NCI-H774 (cell line): Measurements from ENCODE around the gene REG3G.

ENCODE experiments used
- DNase-seq: peaks from one replicate; lab custom pipeline; 2025; lab: John Stamatoyannopoulos, UW

Gene REG3G

DNA sequence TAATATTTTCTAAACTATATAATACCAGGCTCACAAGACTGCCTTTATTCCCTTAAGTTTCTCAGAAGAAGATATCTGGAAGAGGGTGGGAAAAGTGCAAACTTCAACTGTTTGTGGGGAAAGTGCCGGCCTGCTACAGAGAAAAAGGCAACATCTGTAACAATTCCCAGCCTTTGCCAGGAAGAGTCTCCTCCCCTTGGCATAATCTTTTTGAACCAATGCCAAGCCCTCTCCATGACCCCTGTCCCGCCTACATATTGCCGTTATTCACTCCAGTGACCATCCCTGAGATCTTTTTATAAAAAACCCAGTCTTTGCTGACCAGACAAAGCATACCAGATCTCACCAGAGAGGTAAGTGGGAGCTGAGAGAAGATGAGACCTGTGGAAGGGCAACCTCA, at the start of gene REG3G:
Gene REG3G, plus strand, starts transcription at position 282 of the 400 bp plus-strand sequence. CDS start 392 bp downstream, outside the sequence.
- no peak for DNase-seq

- DNase-seq = no peak
These were observed 47.8 kb upstream of the REG3G start for GRCh38 chr2:78977661-78978145.

GRCh38 chr2:78978340-78978739, 47.2 kb upstream of the REG3G start:
- no peak for DNase-seq

GRCh38 chr2:78979380-78980151, 45.9 kb upstream of the REG3G start:
- peak; percentile 23 for DNase-seq

GRCh38 chr2:78980152-78980465, 45.4 kb upstream of the REG3G start:
- no peak for DNase-seq

DNA sequence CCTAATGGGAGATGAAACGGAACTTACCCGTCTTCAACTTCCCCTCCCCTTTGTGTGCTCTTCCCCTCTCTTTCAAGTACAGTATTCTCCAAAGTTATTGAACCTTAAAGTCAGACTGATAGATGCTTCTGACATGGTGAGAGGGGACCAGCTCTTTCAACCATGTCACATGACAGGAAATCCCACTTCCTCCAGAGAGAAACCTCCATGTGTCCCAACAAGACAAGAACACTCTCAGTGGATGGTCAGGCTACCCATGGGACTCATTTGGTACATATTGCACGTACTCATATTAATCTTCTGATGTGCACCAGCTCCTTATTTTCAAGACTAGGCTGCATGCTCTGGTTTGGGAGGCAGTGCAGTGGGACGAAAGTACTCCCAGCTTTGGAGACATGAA, 44.6 kb upstream of the REG3G start:
- no peak for DNase-seq

DNA sequence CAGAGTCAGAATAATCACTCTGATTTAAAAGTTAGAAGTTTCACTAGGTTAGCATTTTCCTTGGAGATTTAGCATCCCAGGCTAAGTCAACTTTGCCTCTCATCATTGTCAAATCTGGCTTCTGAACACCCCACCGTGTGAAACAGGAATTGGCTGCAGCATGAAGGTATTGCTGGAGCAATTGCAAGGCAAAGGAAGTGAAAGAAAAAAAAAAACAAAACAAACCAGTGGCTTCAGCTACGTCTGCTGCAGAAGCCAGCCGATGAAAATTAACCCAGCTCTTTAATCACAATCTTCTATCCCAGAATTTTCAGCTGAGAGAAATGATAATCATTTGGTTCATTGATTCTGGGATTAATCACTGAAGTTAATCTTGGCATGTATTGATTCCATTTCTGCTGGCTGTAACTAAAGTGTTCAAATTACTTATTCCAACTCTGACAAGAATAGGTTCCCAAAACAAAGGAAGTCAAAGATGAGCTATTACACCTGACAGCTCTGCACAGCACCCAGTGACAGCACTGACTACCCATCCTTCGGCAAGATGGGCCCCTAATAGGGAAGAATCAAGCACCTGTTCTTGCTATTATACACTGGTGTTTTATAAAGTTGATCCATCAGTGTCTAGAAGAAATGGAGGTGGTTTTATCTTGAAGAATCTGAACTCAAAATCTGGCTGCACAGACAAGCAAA, 42.7 kb upstream of the REG3G start:
- DNase-seq = no peak

- no peak for DNase-seq
These were observed 41.1 kb upstream of the REG3G start for GRCh38 chr2:78984386-78984785.

DNA sequence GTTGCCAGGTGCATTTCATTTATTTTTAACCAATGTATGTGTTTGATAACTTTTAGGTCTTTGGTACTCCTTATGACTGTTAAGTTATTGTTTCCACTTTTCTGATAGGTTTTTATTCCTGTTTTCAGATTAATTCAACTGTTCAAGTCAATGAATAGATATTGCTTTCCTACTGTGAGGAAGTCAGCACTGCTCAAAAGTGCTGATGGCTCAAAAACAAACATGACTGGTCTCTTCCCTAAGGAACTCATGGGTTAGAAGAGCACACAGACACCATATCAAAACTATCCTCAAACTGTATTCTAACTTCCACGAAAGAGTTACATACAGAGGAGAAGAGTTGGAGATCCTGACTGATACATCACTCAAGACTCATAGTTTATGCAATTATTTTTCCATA, 39.9 kb upstream of the REG3G start:
- DNase-seq = no peak

DNA sequence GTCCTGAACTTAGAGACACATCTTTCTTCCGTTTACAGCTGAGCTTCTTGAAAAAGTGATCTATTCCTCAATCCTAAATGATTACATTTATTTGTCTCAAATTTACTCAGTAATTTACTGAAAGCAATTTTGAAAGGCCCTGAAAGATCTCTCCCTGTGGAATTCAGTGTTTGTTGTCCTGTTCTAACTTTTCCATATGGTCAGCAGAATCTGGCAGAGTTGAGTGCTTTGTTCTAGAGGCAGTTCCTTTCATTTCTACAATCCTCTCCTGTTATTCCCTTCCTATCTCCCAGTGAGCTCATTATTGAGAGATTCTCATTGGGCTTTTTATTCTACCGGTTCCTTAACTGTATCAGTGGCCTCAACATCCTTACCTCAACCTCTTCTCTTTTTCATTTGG, 36.5 kb upstream of the REG3G start:
- no peak for DNase-seq

DNA sequence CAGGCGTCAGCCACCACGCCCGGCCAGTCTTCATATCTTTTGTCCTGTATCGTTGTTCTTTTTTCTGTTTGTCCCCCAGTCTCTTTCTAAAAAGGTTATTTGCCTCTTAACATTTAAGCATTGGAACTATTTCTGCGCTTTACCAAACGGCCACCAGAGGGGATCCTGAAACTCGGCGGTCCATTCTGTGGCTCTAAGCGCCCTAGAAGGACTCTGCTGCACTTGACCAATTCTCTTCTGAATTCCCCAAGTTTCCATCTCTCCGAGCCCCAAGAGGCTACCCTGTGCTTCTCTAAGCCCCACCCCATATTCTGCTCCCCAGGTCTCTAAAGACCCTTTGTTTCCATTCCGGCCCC, 33.1 kb upstream of the REG3G start:
- DNase-seq = peak; percentile 11

GRCh38 chr2:78992807-78993517, 32.5 kb upstream of the REG3G start:
- no peak for DNase-seq

- no peak for DNase-seq
These were observed 31.9 kb upstream of the REG3G start for GRCh38 chr2:78993518-78994148.

- no peak for DNase-seq
These were observed 30.7 kb upstream of the REG3G start for GRCh38 chr2:78994789-78995188.

- no peak for DNase-seq
These were observed 26.1 kb upstream of the REG3G start for GRCh38 chr2:78999406-78999805.

GRCh38 chr2:79000008-79000576, 25.4 kb upstream of the REG3G start:
- no peak for DNase-seq

- DNase-seq = no peak
These were observed 24.2 kb upstream of the REG3G start for GRCh38 chr2:79001285-79001684.

DNA sequence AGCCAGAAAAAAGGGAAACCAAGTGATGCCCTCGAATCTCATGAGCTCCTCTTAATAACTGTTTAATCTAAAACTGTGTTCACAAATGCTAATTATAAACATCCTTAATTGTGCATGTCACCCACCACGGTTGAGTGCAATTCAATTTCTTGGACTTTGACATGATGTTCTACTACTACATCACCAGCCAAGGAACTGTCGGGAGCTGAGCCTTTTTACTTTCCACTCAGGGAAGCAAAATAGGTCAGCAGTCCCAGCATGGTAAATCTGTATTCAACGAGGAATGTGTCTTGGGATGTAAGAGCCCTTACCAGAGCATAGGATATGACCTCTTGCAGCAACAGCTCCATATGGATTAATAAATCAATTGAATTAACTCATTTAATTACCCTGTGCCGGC, 20.8 kb upstream of the REG3G start:
- no peak for DNase-seq

- no peak for DNase-seq
These were observed 20.3 kb upstream of the REG3G start for GRCh38 chr2:79005216-79005615.

- DNase-seq = no peak
These were observed 16.1 kb upstream of the REG3G start for GRCh38 chr2:79009388-79009787.

DNA sequence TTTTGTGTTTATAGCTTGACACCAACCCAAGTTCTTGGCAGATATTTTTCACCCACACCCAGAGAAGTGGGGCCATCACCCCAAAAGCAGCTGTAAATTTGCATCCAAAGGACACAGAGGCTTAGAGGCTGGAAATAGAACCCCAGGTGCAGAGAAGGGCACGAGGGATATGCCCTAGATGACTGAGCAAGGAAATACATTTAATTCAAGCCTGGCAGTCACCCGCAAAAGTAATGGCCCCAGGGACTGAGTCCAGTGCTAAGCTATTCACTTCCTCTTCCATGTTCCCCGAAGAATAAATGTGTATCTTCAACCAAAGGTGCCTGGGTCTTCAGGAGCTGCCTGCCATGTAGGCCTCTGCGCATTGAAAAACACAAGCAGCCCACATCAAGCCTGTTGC, 14.0 kb upstream of the REG3G start:
- no peak for DNase-seq

DNA sequence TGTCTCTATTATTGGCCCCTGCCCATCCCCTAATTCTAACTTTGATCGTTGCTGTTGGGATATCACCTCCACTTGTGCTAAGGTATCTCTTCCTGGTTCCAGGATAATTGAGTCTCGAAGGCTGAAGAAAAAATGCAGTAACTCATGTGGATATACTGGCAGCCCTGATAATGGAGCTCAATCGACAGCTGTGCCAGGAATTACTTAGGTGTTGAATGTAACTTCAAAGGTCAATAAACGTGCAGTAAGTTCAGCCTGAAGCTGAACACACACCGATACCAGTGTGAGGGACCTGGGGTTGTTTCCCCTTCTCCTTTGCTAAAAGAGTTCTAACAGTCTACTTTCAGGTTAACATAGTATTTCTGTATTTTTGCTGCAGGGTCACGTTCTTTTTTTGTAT, 11.9 kb upstream of the REG3G start:
- no peak for DNase-seq
